ENCODE results near the gene LGR4. TPM values are rescaled to one million over a fixed set of nuclear protein-coding genes. Genes with fewer than 3 reads are reported as not detected.

The LGR4 gene
- total and polyA plus RNA-seq, 9 of the 15 experiments (the other 6 are each of a cell fraction or from before 2014, with no cell fraction given), result 0.94 to 10.1 (median 5.8) TPM

DNA sequence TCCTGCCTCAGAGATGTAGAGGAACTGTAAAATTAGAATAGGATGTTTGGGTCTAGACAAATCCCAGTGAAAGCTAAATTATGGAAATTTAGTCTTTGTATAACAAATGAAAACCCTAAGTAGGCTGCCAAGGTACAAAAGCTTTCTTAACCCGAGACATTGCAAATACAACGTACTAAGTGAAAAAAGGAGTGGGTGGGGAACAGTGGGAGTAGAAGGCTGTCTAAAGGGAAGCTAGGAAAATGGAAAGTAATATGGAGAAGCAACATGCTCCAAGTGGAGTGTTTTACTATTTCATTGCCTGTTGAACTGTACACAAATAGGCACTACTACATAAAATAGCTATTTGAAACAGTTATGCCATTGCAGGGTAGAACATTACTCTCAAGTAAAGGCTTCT lies 40.8 kb upstream of the LGR4 start (continued):
- TF ChIP-seq, protein P1, sequence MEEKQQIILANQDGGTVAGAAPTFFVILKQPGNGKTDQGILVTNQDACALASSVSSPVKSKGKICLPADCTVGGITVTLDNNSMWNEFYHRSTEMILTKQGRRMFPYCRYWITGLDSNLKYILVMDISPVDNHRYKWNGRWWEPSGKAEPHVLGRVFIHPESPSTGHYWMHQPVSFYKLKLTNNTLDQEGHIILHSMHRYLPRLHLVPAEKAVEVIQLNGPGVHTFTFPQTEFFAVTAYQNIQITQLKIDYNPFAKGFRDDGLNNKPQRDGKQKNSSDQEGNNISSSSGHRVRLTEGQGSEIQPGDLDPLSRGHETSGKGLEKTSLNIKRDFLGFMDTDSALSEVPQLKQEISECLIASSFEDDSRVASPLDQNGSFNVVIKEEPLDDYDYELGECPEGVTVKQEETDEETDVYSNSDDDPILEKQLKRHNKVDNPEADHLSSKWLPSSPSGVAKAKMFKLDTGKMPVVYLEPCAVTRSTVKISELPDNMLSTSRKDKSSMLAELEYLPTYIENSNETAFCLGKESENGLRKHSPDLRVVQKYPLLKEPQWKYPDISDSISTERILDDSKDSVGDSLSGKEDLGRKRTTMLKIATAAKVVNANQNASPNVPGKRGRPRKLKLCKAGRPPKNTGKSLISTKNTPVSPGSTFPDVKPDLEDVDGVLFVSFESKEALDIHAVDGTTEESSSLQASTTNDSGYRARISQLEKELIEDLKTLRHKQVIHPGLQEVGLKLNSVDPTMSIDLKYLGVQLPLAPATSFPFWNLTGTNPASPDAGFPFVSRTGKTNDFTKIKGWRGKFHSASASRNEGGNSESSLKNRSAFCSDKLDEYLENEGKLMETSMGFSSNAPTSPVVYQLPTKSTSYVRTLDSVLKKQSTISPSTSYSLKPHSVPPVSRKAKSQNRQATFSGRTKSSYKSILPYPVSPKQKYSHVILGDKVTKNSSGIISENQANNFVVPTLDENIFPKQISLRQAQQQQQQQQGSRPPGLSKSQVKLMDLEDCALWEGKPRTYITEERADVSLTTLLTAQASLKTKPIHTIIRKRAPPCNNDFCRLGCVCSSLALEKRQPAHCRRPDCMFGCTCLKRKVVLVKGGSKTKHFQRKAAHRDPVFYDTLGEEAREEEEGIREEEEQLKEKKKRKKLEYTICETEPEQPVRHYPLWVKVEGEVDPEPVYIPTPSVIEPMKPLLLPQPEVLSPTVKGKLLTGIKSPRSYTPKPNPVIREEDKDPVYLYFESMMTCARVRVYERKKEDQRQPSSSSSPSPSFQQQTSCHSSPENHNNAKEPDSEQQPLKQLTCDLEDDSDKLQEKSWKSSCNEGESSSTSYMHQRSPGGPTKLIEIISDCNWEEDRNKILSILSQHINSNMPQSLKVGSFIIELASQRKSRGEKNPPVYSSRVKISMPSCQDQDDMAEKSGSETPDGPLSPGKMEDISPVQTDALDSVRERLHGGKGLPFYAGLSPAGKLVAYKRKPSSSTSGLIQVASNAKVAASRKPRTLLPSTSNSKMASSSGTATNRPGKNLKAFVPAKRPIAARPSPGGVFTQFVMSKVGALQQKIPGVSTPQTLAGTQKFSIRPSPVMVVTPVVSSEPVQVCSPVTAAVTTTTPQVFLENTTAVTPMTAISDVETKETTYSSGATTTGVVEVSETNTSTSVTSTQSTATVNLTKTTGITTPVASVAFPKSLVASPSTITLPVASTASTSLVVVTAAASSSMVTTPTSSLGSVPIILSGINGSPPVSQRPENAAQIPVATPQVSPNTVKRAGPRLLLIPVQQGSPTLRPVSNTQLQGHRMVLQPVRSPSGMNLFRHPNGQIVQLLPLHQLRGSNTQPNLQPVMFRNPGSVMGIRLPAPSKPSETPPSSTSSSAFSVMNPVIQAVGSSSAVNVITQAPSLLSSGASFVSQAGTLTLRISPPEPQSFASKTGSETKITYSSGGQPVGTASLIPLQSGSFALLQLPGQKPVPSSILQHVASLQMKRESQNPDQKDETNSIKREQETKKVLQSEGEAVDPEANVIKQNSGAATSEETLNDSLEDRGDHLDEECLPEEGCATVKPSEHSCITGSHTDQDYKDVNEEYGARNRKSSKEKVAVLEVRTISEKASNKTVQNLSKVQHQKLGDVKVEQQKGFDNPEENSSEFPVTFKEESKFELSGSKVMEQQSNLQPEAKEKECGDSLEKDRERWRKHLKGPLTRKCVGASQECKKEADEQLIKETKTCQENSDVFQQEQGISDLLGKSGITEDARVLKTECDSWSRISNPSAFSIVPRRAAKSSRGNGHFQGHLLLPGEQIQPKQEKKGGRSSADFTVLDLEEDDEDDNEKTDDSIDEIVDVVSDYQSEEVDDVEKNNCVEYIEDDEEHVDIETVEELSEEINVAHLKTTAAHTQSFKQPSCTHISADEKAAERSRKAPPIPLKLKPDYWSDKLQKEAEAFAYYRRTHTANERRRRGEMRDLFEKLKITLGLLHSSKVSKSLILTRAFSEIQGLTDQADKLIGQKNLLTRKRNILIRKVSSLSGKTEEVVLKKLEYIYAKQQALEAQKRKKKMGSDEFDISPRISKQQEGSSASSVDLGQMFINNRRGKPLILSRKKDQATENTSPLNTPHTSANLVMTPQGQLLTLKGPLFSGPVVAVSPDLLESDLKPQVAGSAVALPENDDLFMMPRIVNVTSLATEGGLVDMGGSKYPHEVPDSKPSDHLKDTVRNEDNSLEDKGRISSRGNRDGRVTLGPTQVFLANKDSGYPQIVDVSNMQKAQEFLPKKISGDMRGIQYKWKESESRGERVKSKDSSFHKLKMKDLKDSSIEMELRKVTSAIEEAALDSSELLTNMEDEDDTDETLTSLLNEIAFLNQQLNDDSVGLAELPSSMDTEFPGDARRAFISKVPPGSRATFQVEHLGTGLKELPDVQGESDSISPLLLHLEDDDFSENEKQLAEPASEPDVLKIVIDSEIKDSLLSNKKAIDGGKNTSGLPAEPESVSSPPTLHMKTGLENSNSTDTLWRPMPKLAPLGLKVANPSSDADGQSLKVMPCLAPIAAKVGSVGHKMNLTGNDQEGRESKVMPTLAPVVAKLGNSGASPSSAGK (IDR thresholded peaks at IDR 0.05), result no peak
- TF ChIP-seq PPARD (CRISPR knock-in tag; IDR thresholded peaks at IDR 0.05), result no peak
- TF ChIP-seq SMAD1 (IDR thresholded peaks at IDR 0.05; ENCODE audit: low read depth, low read length, partially characterized antibody), result no peak
- no peak for TF ChIP-seq U2AF1 (optimal IDR thresholded peaks at IDR 0.05; ENCODE audit: low read depth, low read length)
- TF ChIP-seq ZNF668 (CRISPR knock-in tag; IDR thresholded peaks at IDR 0.05), result no peak
- TF ChIP-seq HLTF (IDR thresholded peaks at IDR 0.05), result no peak
- TF ChIP-seq RUNX1 (IDR thresholded peaks at IDR 0.05; ENCODE audit: low read depth), result no peak
